MCF 10A (cell line): Measurements from ENCODE around the gene CYP26B1. TPM values are rescaled to one million over a fixed set of nuclear protein-coding genes. Genes with fewer than 3 reads are reported as not detected.
"Not testable (repeated sequence)": the region's sequence is repeated elsewhere in the genome, so short reads cannot be mapped to it uniquely, and the experiment has no call there.

ENCODE experiments used
- BruUV-seq: library from RNA; stranded (reverse); fragments of 400-500 nt; replicated peaks from 2 replicates; lab custom pipeline; 2021; lab: Mats Ljungman, UMichigan
- CTCF ChIA-PET: fragments of 300-600 bp; sonication (Branson Sonifier 250); formaldehyde crosslinking; extraction: SDS; loops from one replicate; lab custom pipeline; 2021; ENCODE audit warnings: antibody characterized with exemption, inconsistent platforms; lab: Yijun Ruan, JAX
- POLR2A ChIA-PET: fragments of 300-600, 350-650 bp; sonication (Branson Sonifier 250); formaldehyde crosslinking; extraction: SDS; loops from one replicate; lab custom pipeline; 2020; ENCODE audit warnings: antibody characterized with exemption, inconsistent platforms; lab: Yijun Ruan, JAX
- DNase-seq: peaks from one replicate; pipeline ENCODE4 v3.0.0-alpha.2; 2018; ENCODE audit not compliant: unreplicated experiment
- H3K27ac Mint-ChIP-seq: one replicate; pipeline ENCODE4 v1.8.0; 2022; ENCODE audit warnings: mild to moderate bottlenecking, low read depth, mixed read lengths; ENCODE audit not compliant: unreplicated experiment
- H3K27me3 Mint-ChIP-seq: one replicate; pipeline ENCODE4 v1.8.0; 2022; ENCODE audit warnings: mixed read lengths; ENCODE audit not compliant: insufficient read depth, unreplicated experiment
- H3K36me3 Mint-ChIP-seq: one replicate; pipeline ENCODE4 v1.8.0; 2022; ENCODE audit warnings: mild to moderate bottlenecking, moderate library complexity, mixed read lengths; ENCODE audit not compliant: insufficient read depth, unreplicated experiment
- H3K4me1 Mint-ChIP-seq: one replicate; pipeline ENCODE4 v1.8.0; 2022; ENCODE audit warnings: mixed read lengths; ENCODE audit not compliant: insufficient read depth, unreplicated experiment
- H3K4me3 Mint-ChIP-seq: one replicate; pipeline ENCODE4 v1.8.0; 2022; ENCODE audit warnings: mild to moderate bottlenecking, moderate library complexity, mixed read lengths; ENCODE audit not compliant: unreplicated experiment
- H3K9me3 Mint-ChIP-seq: one replicate; pipeline ENCODE4 v1.8.0; 2022; ENCODE audit warnings: mixed read lengths; ENCODE audit not compliant: unreplicated experiment
- intact Hi-C: fragments of 100-400 bp; cut with micrococcal nuclease; formaldehyde crosslinking; loops from 2 replicates; pipeline ENCODE4 v1.14.1; 2022
- total RNA-seq: library from RNA; stranded (reverse); gene quantifications from 2 replicates; pipeline ENCODE4 v1.2.3, GENCODE V29; 2022
- TF ChIP-seq, protein P1 (sequence below): fragments of 200-600 bp; IDR thresholded peaks from one replicate; pipeline ENCODE4 v1.8.0; 2022; ENCODE audit warnings: antibody characterized with exemption, mild to moderate bottlenecking; ENCODE audit not compliant: unreplicated experiment

Gene CYP26B1
- total RNA-seq, 1 experiment from 2014 or later = 14.1 TPM

DNA sequence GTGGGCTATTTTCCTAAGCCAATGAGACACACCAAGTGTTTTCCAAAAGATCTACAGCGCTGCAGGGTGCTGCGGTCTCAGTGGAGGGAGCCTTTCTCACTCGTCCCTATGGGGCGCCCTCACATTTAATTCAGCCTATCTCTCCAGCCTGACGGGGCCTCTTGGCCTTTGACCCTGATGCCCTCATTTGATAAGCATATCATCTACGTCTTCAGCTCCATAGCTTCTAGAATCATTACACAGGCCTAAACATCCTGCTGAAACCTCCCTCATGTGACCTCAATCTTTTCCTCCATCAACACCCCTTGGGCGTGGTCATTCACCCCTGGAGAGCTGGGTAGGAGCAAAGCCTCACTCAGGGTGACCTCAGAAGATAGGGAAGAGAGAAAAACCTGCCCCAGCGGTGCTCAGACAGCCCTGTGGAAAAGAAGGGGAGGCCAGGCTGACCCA is 57.4 kb downstream of the CYP26B1 start:
- Mint-ChIP-seq H3K27me3 (no peaks in the 10 kb centered on the region), H3K9me3 (no peaks in the 10 kb centered on the region), H3K36me3 (no peaks in the 10 kb centered on the region), H3K4me3 (no peak overlapping the region), H3K4me1 (no peaks in the 10 kb centered on the region), H3K27ac (no peak overlapping the region)
- no peak for DNase-seq
- ChIA-PET POLR2A (no interaction called here), CTCF (interaction anchor here (0.6 kb wide), 1 partner anchor 144 kb away, joined by 3 read pairs; no protein-coding TSS in a partner anchor)
- TF ChIP-seq, protein P1, sequence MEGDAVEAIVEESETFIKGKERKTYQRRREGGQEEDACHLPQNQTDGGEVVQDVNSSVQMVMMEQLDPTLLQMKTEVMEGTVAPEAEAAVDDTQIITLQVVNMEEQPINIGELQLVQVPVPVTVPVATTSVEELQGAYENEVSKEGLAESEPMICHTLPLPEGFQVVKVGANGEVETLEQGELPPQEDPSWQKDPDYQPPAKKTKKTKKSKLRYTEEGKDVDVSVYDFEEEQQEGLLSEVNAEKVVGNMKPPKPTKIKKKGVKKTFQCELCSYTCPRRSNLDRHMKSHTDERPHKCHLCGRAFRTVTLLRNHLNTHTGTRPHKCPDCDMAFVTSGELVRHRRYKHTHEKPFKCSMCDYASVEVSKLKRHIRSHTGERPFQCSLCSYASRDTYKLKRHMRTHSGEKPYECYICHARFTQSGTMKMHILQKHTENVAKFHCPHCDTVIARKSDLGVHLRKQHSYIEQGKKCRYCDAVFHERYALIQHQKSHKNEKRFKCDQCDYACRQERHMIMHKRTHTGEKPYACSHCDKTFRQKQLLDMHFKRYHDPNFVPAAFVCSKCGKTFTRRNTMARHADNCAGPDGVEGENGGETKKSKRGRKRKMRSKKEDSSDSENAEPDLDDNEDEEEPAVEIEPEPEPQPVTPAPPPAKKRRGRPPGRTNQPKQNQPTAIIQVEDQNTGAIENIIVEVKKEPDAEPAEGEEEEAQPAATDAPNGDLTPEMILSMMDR = no peak
- BruUV-seq = no TSS peak
- intact Hi-C loops = no loop called here

DNA sequence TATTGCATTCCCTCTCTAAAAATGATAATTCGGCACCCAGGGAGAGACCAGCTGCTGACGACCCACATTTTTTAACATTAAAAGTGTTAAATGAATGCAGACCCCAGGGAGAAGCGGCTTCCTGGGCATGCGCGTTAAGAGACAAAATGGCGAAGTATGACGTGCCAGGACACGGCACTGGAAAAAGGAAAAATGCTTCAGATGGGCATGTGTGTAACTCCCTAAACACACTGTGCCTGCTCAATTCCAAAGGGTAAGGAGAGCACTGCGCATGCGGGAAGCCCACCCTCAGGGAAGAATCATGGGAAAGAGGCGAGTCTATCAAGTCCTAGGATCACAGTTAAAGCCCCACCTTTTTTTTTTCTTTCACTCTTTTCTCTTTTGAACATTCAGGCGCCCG is 58.1 kb downstream of the CYP26B1 start:
- Mint-ChIP-seq H3K9me3 (no peaks in the 10 kb centered on the region), H3K4me3 (no peak overlapping the region), H3K36me3 (no peaks in the 10 kb centered on the region), H3K4me1 (no peaks in the 10 kb centered on the region), H3K27ac (no peak overlapping the region), H3K27me3 (no peaks in the 10 kb centered on the region)
- TF ChIP-seq, protein P1 = no peak
- CTCF ChIA-PET = no interaction called here
- no TSS peak for BruUV-seq
- intact Hi-C loops = no loop called here
- no peak for DNase-seq
- POLR2A ChIA-PET = no interaction called here

DNA sequence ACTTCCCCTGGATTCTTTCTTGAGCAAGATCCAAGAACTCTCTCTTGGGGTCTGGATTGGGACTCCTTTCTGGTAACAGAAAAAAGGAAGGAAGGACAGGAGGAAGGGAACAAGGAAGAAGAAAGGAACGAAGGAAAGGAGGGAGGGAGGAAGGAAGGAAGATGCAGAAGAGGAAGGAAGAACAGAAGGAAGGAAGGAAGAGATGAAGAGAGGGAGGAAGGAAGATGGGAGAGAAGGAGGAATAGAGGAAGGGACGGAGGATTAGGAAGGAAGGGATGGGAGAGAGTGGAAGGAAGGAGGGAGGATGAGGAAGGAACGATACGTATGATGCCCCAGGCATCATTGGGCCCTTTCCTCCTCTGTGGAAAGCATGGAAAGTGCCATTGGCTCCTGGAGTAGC is 58.6 kb downstream of the CYP26B1 start:
- BruUV-seq = no TSS peak
- POLR2A ChIA-PET = no interaction called here
- no peaks in the 10 kb centered on the region for H3K27me3 Mint-ChIP-seq
- H3K27ac Mint-ChIP-seq = no peak overlapping the region
- no peaks in the 10 kb centered on the region for H3K9me3 Mint-ChIP-seq
- H3K4me1 Mint-ChIP-seq = no peaks in the 10 kb centered on the region
- TF ChIP-seq, protein P1 = no peak
- no peak overlapping the region for H3K4me3 Mint-ChIP-seq
- H3K36me3 Mint-ChIP-seq = no peaks in the 10 kb centered on the region
- intact Hi-C loops = no loop called here
- CTCF ChIA-PET = no interaction called here
- no peak for DNase-seq

DNA sequence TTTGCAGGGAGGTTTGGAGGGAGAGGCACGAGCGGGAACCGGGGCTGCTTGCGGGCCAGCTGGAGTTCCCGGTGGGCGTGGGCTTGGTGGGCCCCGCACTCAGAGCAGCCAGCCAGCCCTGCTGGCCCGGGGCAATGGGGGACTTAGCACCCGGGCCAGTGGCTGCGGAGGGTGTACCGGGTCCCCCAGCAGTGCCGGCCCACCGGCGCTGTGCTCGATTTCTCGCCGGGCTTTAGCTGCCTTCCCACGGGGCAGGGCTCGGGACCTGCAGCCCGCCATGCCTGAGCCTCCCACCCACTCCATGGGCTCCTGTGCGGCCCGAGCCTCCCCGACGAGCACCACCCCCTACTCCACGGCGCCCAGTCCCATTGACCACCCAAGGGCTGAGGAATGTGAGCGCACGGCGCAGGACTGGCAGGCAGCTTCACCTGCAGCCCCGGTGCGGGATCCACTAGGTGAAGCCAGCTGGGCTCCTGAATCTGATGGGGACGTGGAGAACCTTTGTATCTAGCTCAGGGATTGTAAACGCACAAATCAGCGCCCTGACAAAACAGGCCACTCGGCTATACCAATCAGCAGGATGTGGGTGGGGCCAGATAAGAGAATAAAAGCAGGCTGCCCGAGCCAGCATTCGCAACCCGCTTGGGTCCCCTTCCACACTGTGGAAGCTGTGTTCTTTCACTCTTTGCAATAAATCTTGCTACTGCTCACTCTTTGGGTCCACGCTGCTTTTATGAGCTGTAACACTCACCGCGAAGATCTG is 60.6 kb downstream of the CYP26B1 start:
- CTCF ChIA-PET, H3K4me3 Mint-ChIP-seq, intact Hi-C loops, H3K27me3 Mint-ChIP-seq, POLR2A ChIA-PET, H3K36me3 Mint-ChIP-seq, H3K9me3 Mint-ChIP-seq, DNase-seq, H3K4me1 Mint-ChIP-seq, BruUV-seq, H3K27ac Mint-ChIP-seq: not testable (repeated sequence)
